Stimulated activated effector memory CD8-positive, alpha-beta T cell treated with anti-CD3 and anti-CD28 coated beads, Interleukin-12 subunit alpha, Interleukin-12 subunit beta, amount 100 ng/mL, for 72 hours (primary cell): ENCODE measurements around the gene PPP1CA.
A peak's percentile ranks its signal among the peaks of the same experiment; 100 is the strongest.

Experiments used
- ATAC-seq: fragments of 150-1000 bp; cut with Tn5 transposase; 2 replicates; pipeline ENCODE4 v1.10.0; 2021
- DNase-seq, 2 donors: peaks; one replicate each; pipeline ENCODE4 v3.0.0; 2021 to 2022; ENCODE audit warnings: low spot score in 2 of 2
- H3K27ac Mint-ChIP-seq: one replicate; pipeline ENCODE4 v1.8.0; 2022; ENCODE audit warnings: mild to moderate bottlenecking, mixed read lengths
- H3K36me3 Mint-ChIP-seq: one replicate; pipeline ENCODE4 v1.8.0; 2022; ENCODE audit warnings: mild to moderate bottlenecking, mixed read lengths
- H3K4me1 Mint-ChIP-seq: one replicate; pipeline ENCODE4 v1.8.0; 2022; ENCODE audit warnings: mixed read lengths
- H3K4me3 Mint-ChIP-seq: one replicate; pipeline ENCODE4 v1.8.0; 2022; ENCODE audit warnings: mild to moderate bottlenecking, mixed read lengths
- H3K9me3 Mint-ChIP-seq: one replicate; pipeline ENCODE4 v1.8.0; 2022; ENCODE audit warnings: mixed read lengths

Gene PPP1CA

GRCh38 chr11:67392183-67392715 is 9.4 kb downstream of the PPP1CA start:
- Mint-ChIP-seq H3K4me3 (peak overlapping the region; percentile 86), H3K27ac (peak overlapping the region; percentile 86), H3K36me3 (peaks cover 41% of the 10 kb centered on the region), H3K4me1 (peaks cover 48% of the 10 kb centered on the region), H3K9me3 (no peaks in the 10 kb centered on the region)
- DNase-seq (no peak), ATAC-seq (peak; percentile 2)

- Mint-ChIP-seq H3K4me1 (peaks cover 41% of the 10 kb centered on the region), H3K27ac (peak within 1 kb of the TSS; percentile 86), H3K9me3 (no peaks in the 10 kb centered on the region), H3K4me3 (peak within 1 kb of the TSS; percentile 86), H3K36me3 (peaks cover 34% of the 10 kb centered on the region)
- DNase-seq: peak; percentile 82 to 94
- peak; percentile 79 for ATAC-seq
Measured at GRCh38 chr11:67391304-67392182, 10.1 kb downstream of the PPP1CA start, which contains the start of gene RAD9A. TSS of gene RAD9A (plus strand) at chr11:67391986. CDS start at chr11:67392045, 59 bp downstream.

GRCh38 chr11:67390947-67391303 is 10.7 kb downstream of the PPP1CA start:
- no peak for DNase-seq
- peak overlapping the region; percentile 86 for H3K27ac Mint-ChIP-seq
- no peaks in the 10 kb centered on the region for H3K9me3 Mint-ChIP-seq
- peak overlapping the region; percentile 86 for H3K4me3 Mint-ChIP-seq
- H3K4me1 Mint-ChIP-seq: peaks cover 35% of the 10 kb centered on the region
- ATAC-seq: no peak
- peaks cover 28% of the 10 kb centered on the region for H3K36me3 Mint-ChIP-seq

GRCh38 chr11:67389477-67389876 is 12.2 kb downstream of the PPP1CA start:
- Mint-ChIP-seq H3K9me3 (no peaks in the 10 kb centered on the region), H3K4me3 (peak overlapping the region; percentile 86), H3K36me3 (peaks cover 18% of the 10 kb centered on the region), H3K27ac (peak overlapping the region; percentile 75), H3K4me1 (peaks cover 35% of the 10 kb centered on the region)
- DNase-seq (peak in 1 of 2 donors; percentile 83), ATAC-seq (peak; percentile 61)

GRCh38 chr11:67387518-67387917 is 14.1 kb downstream of the PPP1CA start:
- peaks cover 5% of the 10 kb centered on the region for H3K36me3 Mint-ChIP-seq
- H3K4me1 Mint-ChIP-seq: peaks cover 21% of the 10 kb centered on the region

GRCh38 chr11:67387069-67387468 is 14.6 kb downstream of the PPP1CA start:
- H3K4me3 Mint-ChIP-seq: no peak overlapping the region
- no peaks in the 10 kb centered on the region for H3K9me3 Mint-ChIP-seq
- DNase-seq (no peak), ATAC-seq (no peak)
- no peak overlapping the region for H3K27ac Mint-ChIP-seq
- H3K36me3 Mint-ChIP-seq: peaks cover 5% of the 10 kb centered on the region
- peaks cover 20% of the 10 kb centered on the region for H3K4me1 Mint-ChIP-seq

More at GRCh38 chr11:67387518-67387917, 14.1 kb downstream of the PPP1CA start:
- H3K9me3 Mint-ChIP-seq: no peaks in the 10 kb centered on the region
- no peak overlapping the region for H3K4me3 Mint-ChIP-seq
- H3K27ac Mint-ChIP-seq: no peak overlapping the region
- DNase-seq (no peak), ATAC-seq (no peak)

GRCh38 chr11:67384851-67385366 is 16.7 kb downstream of the PPP1CA start:
- H3K36me3 Mint-ChIP-seq: peaks cover 5% of the 10 kb centered on the region
- H3K4me3 Mint-ChIP-seq: no peak overlapping the region
- H3K27ac Mint-ChIP-seq: no peak overlapping the region
- H3K9me3 Mint-ChIP-seq: no peaks in the 10 kb centered on the region
- peaks cover 30% of the 10 kb centered on the region for H3K4me1 Mint-ChIP-seq
- ATAC-seq (no peak), DNase-seq (no peak)

GRCh38 chr11:67382276-67383136 is 19.2 kb downstream of the PPP1CA start:
- peak overlapping the region; percentile 11 for H3K27ac Mint-ChIP-seq
- ATAC-seq (peak; percentile 90), DNase-seq (peak; percentile 80 to 90)
- H3K9me3 Mint-ChIP-seq: no peaks in the 10 kb centered on the region
- H3K4me1 Mint-ChIP-seq: peaks cover 26% of the 10 kb centered on the region
- H3K36me3 Mint-ChIP-seq: peaks cover 5% of the 10 kb centered on the region
- no peak overlapping the region for H3K4me3 Mint-ChIP-seq

GRCh38 chr11:67381244-67381972 is 20.2 kb downstream of the PPP1CA start:
- Mint-ChIP-seq H3K4me1 (peaks cover 26% of the 10 kb centered on the region), H3K4me3 (no peak overlapping the region), H3K36me3 (peaks cover 5% of the 10 kb centered on the region), H3K27ac (peak overlapping the region; percentile 86), H3K9me3 (no peaks in the 10 kb centered on the region)
- ATAC-seq: no peak
- no peak for DNase-seq

GRCh38 chr11:67379061-67380058 is 22.3 kb downstream of the PPP1CA start:
- peaks cover 7% of the 10 kb centered on the region for H3K36me3 Mint-ChIP-seq
- no peak overlapping the region for H3K4me3 Mint-ChIP-seq
- peaks cover 39% of the 10 kb centered on the region for H3K4me1 Mint-ChIP-seq
- ATAC-seq (no peak), DNase-seq (no peak)
- H3K9me3 Mint-ChIP-seq: no peaks in the 10 kb centered on the region
- peak overlapping the region; percentile 65 for H3K27ac Mint-ChIP-seq

GRCh38 chr11:67378544-67378943 is 23.1 kb downstream of the PPP1CA start:
- Mint-ChIP-seq H3K9me3 (no peaks in the 10 kb centered on the region), H3K27ac (peak overlapping the region; percentile 65), H3K4me1 (peaks cover 47% of the 10 kb centered on the region), H3K36me3 (peaks cover 15% of the 10 kb centered on the region), H3K4me3 (no peak overlapping the region)
- ATAC-seq (no peak), DNase-seq (no peak)

- Mint-ChIP-seq H3K27ac (no peak overlapping the region), H3K4me1 (peaks cover 43% of the 10 kb centered on the region), H3K36me3 (peaks cover 18% of the 10 kb centered on the region), H3K9me3 (no peaks in the 10 kb centered on the region), H3K4me3 (no peak overlapping the region)
- DNase-seq (no peak), ATAC-seq (no peak)
Measured at GRCh38 chr11:67376873-67377808, 24.5 kb downstream of the PPP1CA start.
